Glomerular visceral epithelial cell (primary cell): ENCODE measurements around the gene FADS6.
"Not testable (repeated sequence)": the region's sequence is repeated elsewhere in the genome, so short reads cannot be mapped to it uniquely, and the experiment has no call there.

Experiments used
- DNase-seq: peaks from one replicate; pipeline ENCODE4 v3.0.0-alpha.2; 2016; ENCODE audit errors: extremely low spot score

Gene FADS6

GRCh38 chr17:74921026-74921681 lies 27.7 kb upstream of the FADS6 start:
- no peak for DNase-seq

- DNase-seq: no peak
Observed at GRCh38 chr17:74920642-74921025, 27.2 kb upstream of the FADS6 start.

GRCh38 chr17:74920306-74920620 lies 26.8 kb upstream of the FADS6 start:
- no peak for DNase-seq

- DNase-seq: no peak
Observed at GRCh38 chr17:74919440-74920305, 26.2 kb upstream of the FADS6 start.

GRCh38 chr17:74918906-74919305 lies 25.5 kb upstream of the FADS6 start:
- no peak for DNase-seq

- no peak for DNase-seq
Observed at GRCh38 chr17:74917430-74917829, 24.0 kb upstream of the FADS6 start.

- no peak for DNase-seq
Observed at GRCh38 chr17:74916851-74917199, 23.4 kb upstream of the FADS6 start.

GRCh38 chr17:74916136-74916850 lies 22.9 kb upstream of the FADS6 start:
- no peak for DNase-seq

GRCh38 chr17:74911423-74911822 lies 18.0 kb upstream of the FADS6 start:
- DNase-seq: not testable (repeated sequence)

GRCh38 chr17:74909097-74909496 lies 15.7 kb upstream of the FADS6 start:
- not testable (repeated sequence) for DNase-seq

- no peak for DNase-seq
Observed at GRCh38 chr17:74907012-74907411, 13.6 kb upstream of the FADS6 start.

- DNase-seq: not testable (repeated sequence)
Observed at GRCh38 chr17:74906214-74906793, 12.9 kb upstream of the FADS6 start.

GRCh38 chr17:74904687-74905409 lies 11.4 kb upstream of the FADS6 start:
- no peak for DNase-seq

GRCh38 chr17:74903671-74904070 lies 10.2 kb upstream of the FADS6 start:
- DNase-seq: no peak

GRCh38 chr17:74903034-74903433 lies 9.6 kb upstream of the FADS6 start:
- no peak for DNase-seq

- DNase-seq: no peak
Observed at GRCh38 chr17:74901353-74902135, 8.1 kb upstream of the FADS6 start.

- DNase-seq: no peak
Observed at GRCh38 chr17:74900208-74900607, 6.8 kb upstream of the FADS6 start.

GRCh38 chr17:74898376-74898946 lies 5.0 kb upstream of the FADS6 start:
- no peak for DNase-seq

- DNase-seq: no peak
Observed at GRCh38 chr17:74893936-74894671, 671 bp upstream of the FADS6 start.
